B cell (primary cell): Measurements from ENCODE around the gene PPP1R12B. TPM values are rescaled to one million over a fixed set of nuclear protein-coding genes. Genes with fewer than 3 reads are reported as not detected.

Experiments used
- ATAC-seq: fragments of 200-7000 bp; cut with Tn5 transposase; one replicate; pipeline ENCODE4 v1.10.0; 2021; ENCODE audit warnings: low read depth, mild to moderate bottlenecking, moderate number of reproducible peaks, moderate library complexity
- CTCF ChIA-PET: fragments of 350-600 bp; sonication (Branson Sonifier 250); formaldehyde crosslinking; loops from one replicate; lab custom pipeline; 2021; ENCODE audit warnings: antibody characterized with exemption, inconsistent platforms; lab: Charles Lee
- POLR2A ChIA-PET: fragments of 350-600 bp; sonication (Branson Sonifier 250); formaldehyde crosslinking; loops from one replicate; lab custom pipeline; 2021; ENCODE audit warnings: antibody characterized with exemption; lab: Charles Lee
- DNase-seq: peaks from one replicate; pipeline ENCODE4 v3.0.0; 2013
- H2AFZ ChIP-seq: 2 replicates; pipeline ENCODE4 v1.6.1; 2012; ENCODE audit warnings: mild to moderate bottlenecking, low read depth, low read length; ENCODE audit not compliant: insufficient read depth, poor library complexity, severe bottlenecking
- H3K27ac ChIP-seq, 2 donors: 1 replicate in 1 of 2; 2 replicates in 1 of 2; pipeline ENCODE4 v1.5.1; 2012 to 2013; ENCODE audit warnings: low read length in 2 of 2, mild to moderate bottlenecking in 2 of 2, moderate library complexity in 1 of 2
- H3K27me3 ChIP-seq, 4 experiments: fragments of 200-600 bp in 1 of 4; sonication (generic) in 1 of 4; replicated peaks in 1 of 4; 1 replicate in 2 of 4; 2 replicates in 2 of 4; pipeline versions ENCODE4 v1.6.1 to v1.7.0; 2013 to 2016; ENCODE audit warnings: low read length in 3 of 4, mild to moderate bottlenecking in 2 of 4, mixed read lengths in 1 of 4, moderate library complexity in 1 of 4; ENCODE audit not compliant: insufficient read depth in 4 of 4, control insufficient read depth in 3 of 4; ENCODE audit errors: control extremely low read depth in 1 of 4
- H3K36me3 ChIP-seq, 2 experiments: replicated peaks in 1 of 2; 1 replicate in 1 of 2; 2 replicates in 1 of 2; pipeline versions ENCODE4 v1.6.1 to v1.7.1; 2013; ENCODE audit warnings: low read length in 1 of 2; ENCODE audit not compliant: insufficient read depth in 2 of 2, control insufficient read depth in 1 of 2; ENCODE audit errors: control extremely low read depth in 1 of 2, extremely low read depth in 1 of 2
- H3K4me1 ChIP-seq, 2 donors: fragments of 200-600 bp in 1 of 2; sonication (generic) in 1 of 2; 1 replicate in 1 of 2; 2 replicates in 1 of 2; pipeline versions ENCODE4 v1.5.1 to v1.6.1; 2013 to 2017; ENCODE audit warnings: low read length in 2 of 2; ENCODE audit not compliant: control insufficient read depth in 2 of 2, insufficient read depth in 2 of 2
- H3K4me2 ChIP-seq: replicated peaks from 2 replicates; pipeline ENCODE3; 2012; ENCODE audit warnings: mild to moderate bottlenecking, low read depth, low read length; ENCODE audit not compliant: poor library complexity, severe bottlenecking
- H3K4me3 ChIP-seq, 5 experiments: fragments of 200-600 bp in 1 of 5; sonication (generic) in 1 of 5; 1 replicate in 3 of 5; 2 replicates in 2 of 5; pipeline versions ENCODE4 v1.5.1 to v1.7.0; 2011 to 2016; ENCODE audit warnings: low read length in 4 of 5, mild to moderate bottlenecking in 4 of 5, low read depth in 2 of 5, control low read depth in 1 of 5, moderate library complexity in 1 of 5; ENCODE audit not compliant: insufficient read depth in 1 of 5; ENCODE audit errors: control extremely low read depth in 1 of 5, extremely low read depth in 1 of 5
- H3K79me2 ChIP-seq: fragments of 200-600 bp; sonication (generic); one replicate; pipeline ENCODE4 v1.6.0; 2016; ENCODE audit warnings: low read length; ENCODE audit not compliant: control insufficient read depth, insufficient read depth
- H3K9ac ChIP-seq: fragments of 200-600 bp; sonication (generic); 2 replicates; pipeline ENCODE4 v1.6.1; 2017; ENCODE audit warnings: mild to moderate bottlenecking, low read length, moderate library complexity
- H3K9me3 ChIP-seq, 3 donors: one replicate each; pipeline versions ENCODE4 v1.6.1 to v1.7.1; 2013; ENCODE audit warnings: low read length in 2 of 3; ENCODE audit not compliant: control insufficient read depth in 2 of 3, insufficient read depth in 1 of 3; ENCODE audit errors: control extremely low read depth in 1 of 3
- H4K20me1 ChIP-seq: 2 replicates; pipeline ENCODE4 v1.6.0; 2012; ENCODE audit warnings: mild to moderate bottlenecking, low read length; ENCODE audit not compliant: insufficient read depth, control insufficient read depth, poor library complexity, severe bottlenecking
- H3K27ac Mint-ChIP-seq: one replicate; pipeline ENCODE4 v1.8.0; 2021; ENCODE audit warnings: mixed read lengths
- H3K27me3 Mint-ChIP-seq: one replicate; pipeline ENCODE4 v1.8.0; 2021; ENCODE audit warnings: mixed read lengths
- H3K4me1 Mint-ChIP-seq: one replicate; pipeline ENCODE4 v1.8.0; 2021; ENCODE audit warnings: mixed read lengths
- H3K4me3 Mint-ChIP-seq: one replicate; pipeline ENCODE4 v1.8.0; 2021; ENCODE audit warnings: mixed read lengths
- H3K9me3 Mint-ChIP-seq: one replicate; pipeline ENCODE4 v1.8.0; 2022; ENCODE audit warnings: mixed read lengths; ENCODE audit not compliant: insufficient read depth
- EZH2 ChIP-seq: IDR thresholded peaks from 2 replicates; pipeline ENCODE4 v1.6.1; 2012; ENCODE audit warnings: borderline replicate concordance, low read depth, mild to moderate bottlenecking, moderate library complexity, low read length; ENCODE audit not compliant: insufficient read depth, poor library complexity, severe bottlenecking
- WGBS: methylation state at CpG from one replicate; pipeline ENCODE4 v1.1.5; 2013; ENCODE audit warnings: missing lambda C conversion rate; ENCODE audit not compliant: insufficient coverage; 5-methylcytosine and 5-hydroxymethylcytosine counted together
- intact Hi-C: fragments of 100-400 bp; cut with micrococcal nuclease; formaldehyde crosslinking; loops from one replicate; pipeline ENCODE4 v1.10.0; 2022
- polyA plus RNA-seq: library from polyadenylated mRNA; depleted of rRNA; stranded (reverse); fragments of >200 nt; gene quantifications from 2 replicates; pipeline ENCODE4 v1.2.3, GENCODE V29; 2012
- total RNA-seq, 2 donors: library from RNA; stranded (reverse); fragments of 120-200 nt in 1 of 2; gene quantifications; 1 replicate in 1 of 2; 2 replicates in 1 of 2; pipeline versions ENCODE4 v1.2.3 to v1.2.4, GENCODE V29; 2013 to 2022
- TF ChIP-seq, protein P1 (sequence below): fragments of 200-600 bp; IDR thresholded peaks from one replicate; pipeline ENCODE4 v1.8.0; 2022; ENCODE audit warnings: antibody characterized with exemption, mild to moderate bottlenecking

The PPP1R12B gene
- total and polyA plus RNA-seq, 2 donors (not counting 1 experiment from before 2014, with no cell fraction given), result 7.1 to 49.6 TPM

DNA sequence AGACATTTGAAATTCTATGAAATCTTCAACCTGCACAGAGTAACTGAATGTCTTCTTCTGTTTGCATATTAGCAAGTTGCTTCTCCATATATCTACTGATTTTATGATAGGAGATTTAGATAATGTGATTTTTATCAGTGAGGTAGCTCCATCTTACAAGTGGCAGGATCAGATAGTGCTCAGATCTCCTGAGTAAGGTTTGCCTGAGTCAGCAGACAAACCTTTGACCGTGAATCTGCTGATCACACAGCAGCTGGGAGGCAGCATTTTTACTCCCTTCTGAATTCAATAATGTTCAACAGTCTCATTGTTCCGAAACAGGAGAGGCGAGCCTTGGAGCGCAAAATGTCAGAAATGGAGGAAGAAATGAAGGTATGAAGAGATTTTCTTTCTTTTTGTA, 220.3 kb downstream of the PPP1R12B start:
- ChIA-PET CTCF (interaction anchor here (0.9 to 1.4 kb wide), 5 partner anchors 13 to 376 kb away, joined by 3 to 4 read pairs (median 3); partner anchors contain the start of gene LGR6), POLR2A (no interaction called here)
- Histone ChIP-seq H4K20me1 (peaks cover 6% of the 10 kb centered on the region), H3K4me1 (peaks cover 21 to 31% of the 10 kb centered on the region in 2 donors), H2AFZ (no peak overlapping the region), H3K4me3 (no peak overlapping the region), H3K79me2 (no peaks in the 10 kb centered on the region), H3K9me3 (no peaks in the 10 kb centered on the region), H3K4me2 (no peak overlapping the region), H3K9ac (no peak overlapping the region), H3K27ac (no peak overlapping the region), H3K27me3 (no peaks in the 10 kb centered on the region), H3K36me3 (peaks cover 2 to 13% of the 10 kb centered on the region in 2 experiments)
- Mint-ChIP-seq H3K9me3 (no peaks in the 10 kb centered on the region), H3K4me1 (peaks cover 34% of the 10 kb centered on the region), H3K27me3 (no peaks in the 10 kb centered on the region), H3K4me3 (no peak overlapping the region), H3K27ac (no peak overlapping the region)
- no peak for ATAC-seq
- TF ChIP-seq EZH2, result no peak
- TF ChIP-seq, protein P1, sequence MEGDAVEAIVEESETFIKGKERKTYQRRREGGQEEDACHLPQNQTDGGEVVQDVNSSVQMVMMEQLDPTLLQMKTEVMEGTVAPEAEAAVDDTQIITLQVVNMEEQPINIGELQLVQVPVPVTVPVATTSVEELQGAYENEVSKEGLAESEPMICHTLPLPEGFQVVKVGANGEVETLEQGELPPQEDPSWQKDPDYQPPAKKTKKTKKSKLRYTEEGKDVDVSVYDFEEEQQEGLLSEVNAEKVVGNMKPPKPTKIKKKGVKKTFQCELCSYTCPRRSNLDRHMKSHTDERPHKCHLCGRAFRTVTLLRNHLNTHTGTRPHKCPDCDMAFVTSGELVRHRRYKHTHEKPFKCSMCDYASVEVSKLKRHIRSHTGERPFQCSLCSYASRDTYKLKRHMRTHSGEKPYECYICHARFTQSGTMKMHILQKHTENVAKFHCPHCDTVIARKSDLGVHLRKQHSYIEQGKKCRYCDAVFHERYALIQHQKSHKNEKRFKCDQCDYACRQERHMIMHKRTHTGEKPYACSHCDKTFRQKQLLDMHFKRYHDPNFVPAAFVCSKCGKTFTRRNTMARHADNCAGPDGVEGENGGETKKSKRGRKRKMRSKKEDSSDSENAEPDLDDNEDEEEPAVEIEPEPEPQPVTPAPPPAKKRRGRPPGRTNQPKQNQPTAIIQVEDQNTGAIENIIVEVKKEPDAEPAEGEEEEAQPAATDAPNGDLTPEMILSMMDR, result no peak
- intact Hi-C loops, result loop anchor here (5.0 kb wide), 2 partner anchors 58 to 82 kb away; no protein-coding TSS in a partner anchor
- DNase-seq, result no peak
- WGBS, result 100% methylated on average over 1 of the region's 4 CpGs

DNA sequence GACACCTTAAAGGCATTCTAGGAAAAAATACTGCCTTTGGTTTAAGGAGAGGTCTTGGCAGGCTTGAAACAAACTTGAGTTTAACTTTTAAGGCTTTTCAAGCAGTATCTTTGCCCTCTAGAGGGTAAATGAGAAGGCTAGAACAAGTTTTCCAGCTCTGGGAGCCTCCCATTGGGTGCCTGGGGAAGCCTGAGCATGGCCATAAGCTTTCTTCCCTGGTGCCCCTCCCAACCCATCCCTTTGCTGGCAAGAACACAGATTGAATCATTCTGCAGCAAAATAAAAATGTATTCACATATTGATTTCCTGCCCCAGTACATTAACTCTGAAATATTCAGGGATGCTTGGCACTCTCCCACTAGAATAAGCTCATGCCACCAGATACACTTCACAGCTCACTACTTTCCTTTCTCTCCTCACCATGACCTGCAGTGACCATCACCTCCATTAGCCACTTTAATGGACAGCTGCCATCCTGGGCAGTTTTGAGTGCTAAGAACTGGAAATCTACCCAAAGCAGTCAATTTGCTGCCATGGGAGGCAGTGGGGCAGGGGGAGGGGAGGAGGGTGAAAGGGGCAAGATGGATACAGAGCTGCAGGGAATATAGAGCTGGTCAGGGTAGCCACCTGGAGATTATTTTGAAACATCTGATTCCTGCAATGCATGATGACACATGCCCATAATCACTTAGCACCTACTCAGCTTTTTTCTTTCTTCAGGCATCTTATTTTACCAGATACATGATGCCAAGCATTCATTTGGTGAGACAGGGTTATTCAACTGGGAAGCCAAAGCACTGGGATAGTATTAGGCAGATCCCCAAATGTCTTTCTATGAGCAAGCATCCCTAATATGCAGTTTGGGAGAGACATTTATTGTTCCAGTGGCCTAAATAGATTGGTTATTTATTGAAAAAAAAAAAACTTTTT, 221.2 kb downstream of the PPP1R12B start:
- ATAC-seq (no peak), DNase-seq (no peak)
- H3K9me3 Mint-ChIP-seq, result no peaks in the 10 kb centered on the region
- H4K20me1 ChIP-seq, result peaks cover 6% of the 10 kb centered on the region
- H3K4me1 Mint-ChIP-seq, result peaks cover 27% of the 10 kb centered on the region
- no peak overlapping the region for H3K27ac ChIP-seq
- H2AFZ ChIP-seq, result no peak overlapping the region
- CTCF ChIA-PET, result interaction anchor here (0.7 to 3.7 kb wide), 5 partner anchors 7 to 377 kb away, joined by 3 to 27 read pairs (median 3); partner anchors contain the start of gene LGR6
- peaks cover 20 to 25% of the 10 kb centered on the region in 2 donors for H3K4me1 ChIP-seq
- intact Hi-C loops, result loop anchor here (5.0 kb wide), 2 partner anchors 58 to 82 kb away; no protein-coding TSS in a partner anchor
- H3K9ac ChIP-seq, result no peak overlapping the region
- no peak for TF ChIP-seq EZH2
- TF ChIP-seq, protein P1, result no peak
- POLR2A ChIA-PET, result no interaction called here
- H3K79me2 ChIP-seq, result no peaks in the 10 kb centered on the region
- no peak overlapping the region for H3K4me3 Mint-ChIP-seq
- H3K4me3 ChIP-seq, result no peak overlapping the region
- no peak overlapping the region for H3K4me2 ChIP-seq
- no peaks in the 10 kb centered on the region for H3K9me3 ChIP-seq
- H3K27me3 ChIP-seq, result no peaks in the 10 kb centered on the region
- H3K27me3 Mint-ChIP-seq, result no peaks in the 10 kb centered on the region
- no peak overlapping the region for H3K27ac Mint-ChIP-seq
- H3K36me3 ChIP-seq, result peaks cover 2 to 7% of the 10 kb centered on the region in 2 experiments
